ENCODE measurements around the gene GCA.

GCA gene

GRCh38 chr2:162328424-162329157 is 15.3 kb upstream of the GCA start:
- no peak for DNase-seq

DNA sequence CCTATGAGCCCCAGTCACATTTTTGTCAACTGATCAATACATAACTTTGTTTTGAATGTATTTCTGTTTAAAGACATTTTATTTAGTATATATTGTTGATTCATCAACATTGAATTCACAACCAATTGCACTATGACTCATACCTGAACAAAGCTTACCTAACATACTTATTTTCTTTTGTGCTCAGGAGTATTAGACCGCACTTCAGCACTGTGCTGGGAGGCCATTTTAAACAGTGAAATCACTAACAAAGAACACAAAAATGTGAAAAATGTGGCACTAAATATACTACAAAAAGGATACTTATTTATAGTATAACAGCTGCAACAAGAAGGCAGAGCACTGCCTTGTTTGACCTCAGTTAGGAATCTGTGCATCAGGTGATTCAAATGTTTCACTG is 13.1 kb upstream of the GCA start:
- no peak for DNase-seq

GRCh38 chr2:162333968-162334367 is 10.0 kb upstream of the GCA start:
- peak in 1 of 2 experiments; percentile 12 for DNase-seq

GRCh38 chr2:162337868-162338267 is 6.1 kb upstream of the GCA start:
- no peak for DNase-seq

- no peak for DNase-seq
These were observed 3.1 kb upstream of the GCA start for GRCh38 chr2:162340822-162341221.

DNA sequence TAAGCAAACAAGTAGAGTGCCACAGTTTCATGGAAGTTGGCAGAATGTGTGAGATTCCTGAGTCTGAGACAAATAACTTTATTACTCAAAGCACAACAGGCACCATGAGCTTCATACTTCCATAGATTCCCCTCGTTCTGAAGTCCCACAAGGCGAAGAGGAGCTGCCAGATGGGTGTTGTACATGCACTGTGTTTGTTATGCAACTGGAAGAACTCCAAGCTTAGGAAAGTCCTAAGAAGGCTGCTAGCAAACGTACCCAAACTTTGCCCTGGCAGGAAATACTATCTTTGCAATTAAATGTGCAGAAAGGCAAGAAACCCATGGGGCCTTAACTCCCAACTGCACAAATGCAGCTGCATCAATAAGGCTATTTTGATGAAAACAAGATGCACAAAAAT is 1.6 kb upstream of the GCA start:
- no peak for DNase-seq

DNA sequence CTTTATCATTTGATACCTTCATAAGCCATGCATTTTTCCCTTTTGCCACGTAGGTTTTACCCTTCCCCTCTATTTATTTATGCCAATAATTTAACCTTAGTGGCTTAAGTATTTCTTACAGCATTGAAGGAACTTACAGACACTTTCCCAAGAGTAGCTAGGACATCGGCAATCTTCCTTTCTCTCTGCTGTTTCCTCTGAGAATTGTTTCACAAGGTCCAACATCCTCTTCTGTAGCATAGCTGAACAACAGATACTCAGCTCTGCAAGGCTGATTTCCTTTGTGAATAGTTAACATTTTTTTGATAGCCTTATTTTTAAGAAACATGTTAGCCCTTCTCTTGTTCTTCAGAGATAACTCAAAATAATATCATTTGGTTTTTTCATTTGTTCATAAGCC is 1.1 kb upstream of the GCA start:
- DNase-seq, result no peak

GRCh38 chr2:162343492-162343823 is 474 bp upstream of the GCA start:
- DNase-seq, result no peak

DNA sequence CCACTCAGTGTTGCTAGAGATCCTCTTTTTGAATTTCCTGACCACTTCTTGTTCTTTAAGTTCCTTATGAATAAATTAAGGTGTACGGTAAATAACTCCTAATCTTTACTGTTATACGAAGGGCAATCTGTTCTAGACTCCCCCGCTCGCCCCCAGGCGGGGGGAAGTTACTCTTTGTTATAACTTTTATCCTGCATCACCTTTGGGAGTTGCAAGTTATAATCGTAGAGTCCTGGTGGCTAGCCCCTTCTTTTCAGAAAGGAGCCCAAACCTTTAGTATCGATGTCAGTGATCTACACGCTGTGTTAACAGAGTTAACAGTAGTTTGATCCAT is 652 bp downstream of the GCA start:
- no peak for DNase-seq

GRCh38 chr2:162365392-162365791 is 21.5 kb downstream of the GCA start:
- no peak for DNase-seq

- DNase-seq, result no peak
These were observed 24.6 kb downstream of the GCA start for GRCh38 chr2:162368494-162368893.

DNA sequence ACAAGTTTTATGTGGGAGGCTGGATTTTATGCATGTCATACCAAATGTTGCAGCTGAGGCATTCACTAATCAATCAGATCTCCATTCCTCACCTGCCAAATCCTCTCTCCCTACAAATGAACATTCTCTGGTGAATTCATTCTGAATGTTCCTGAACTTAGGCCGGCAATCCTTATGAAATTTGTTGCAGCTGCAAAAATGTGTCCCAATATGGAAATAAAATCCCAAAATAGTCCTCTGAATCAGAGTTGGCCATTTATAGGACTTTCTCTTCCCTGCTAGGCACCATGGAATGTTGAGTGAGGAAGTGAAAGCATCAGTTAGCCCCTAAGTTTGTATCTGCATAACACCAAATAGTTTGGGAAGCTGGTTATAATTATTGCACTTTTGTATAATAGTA is 25.6 kb downstream of the GCA start:
- no peak for DNase-seq

GRCh38 chr2:162370931-162371330 is 27.0 kb downstream of the GCA start:
- no peak for DNase-seq

DNA sequence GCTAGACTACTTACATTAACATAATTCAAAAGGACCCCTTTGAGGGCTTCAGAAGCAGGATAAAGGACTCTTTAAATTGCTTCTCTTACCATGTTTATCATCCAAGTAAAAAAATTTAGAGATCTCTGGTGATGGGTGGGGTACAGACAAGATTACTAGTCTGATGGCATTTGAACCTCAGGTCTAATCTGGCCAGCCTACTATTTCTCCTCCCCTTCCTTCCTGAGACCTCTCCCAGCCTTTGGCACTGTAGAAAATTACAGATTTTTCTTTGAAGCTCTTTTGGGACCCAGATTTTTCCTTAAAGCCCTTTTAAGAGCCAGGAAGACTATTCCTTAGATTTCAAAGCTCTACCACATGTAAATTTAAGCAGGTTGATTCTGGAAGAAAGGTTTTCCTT is 28.9 kb downstream of the GCA start:
- no peak for DNase-seq

DNA sequence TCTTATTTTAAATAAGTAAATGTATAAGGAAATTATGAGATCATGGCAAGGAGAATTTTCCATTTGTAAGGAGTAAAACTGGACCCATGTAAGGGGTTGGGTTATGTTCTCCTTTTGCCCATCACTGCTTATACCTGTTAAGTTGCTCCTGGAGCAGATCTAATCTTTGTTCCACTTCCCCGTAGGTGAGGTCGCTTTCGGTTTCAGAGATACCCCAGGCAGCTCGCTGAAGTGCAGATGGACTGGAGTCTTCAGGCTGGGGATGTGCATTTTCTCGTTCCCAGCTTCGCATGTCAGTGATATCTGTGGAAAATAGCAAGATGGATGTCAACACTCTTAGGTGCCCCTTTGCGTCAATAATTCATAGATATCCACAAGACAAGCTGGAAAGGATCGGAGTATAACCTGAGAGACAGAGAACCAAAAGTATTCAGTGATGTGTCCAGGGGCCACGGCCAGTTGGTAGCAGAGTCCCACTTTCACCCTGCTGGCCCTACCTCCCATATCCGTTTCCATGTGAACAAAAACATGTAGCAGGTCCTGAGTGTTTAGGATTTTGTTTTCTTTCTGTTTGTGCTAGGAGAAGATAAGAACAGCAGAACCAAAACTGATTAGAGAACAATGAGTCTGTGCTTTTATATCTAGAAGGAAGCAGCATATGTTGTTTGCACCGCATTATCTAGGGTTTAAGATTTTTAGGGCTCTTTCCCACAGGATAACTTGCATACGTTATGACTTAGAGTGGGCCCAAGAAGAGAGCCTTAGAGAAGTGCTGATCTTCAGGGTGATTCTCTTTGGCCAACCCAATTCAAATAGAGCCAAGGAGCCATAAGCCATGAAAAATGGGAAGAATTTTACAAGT is 36.0 kb downstream of the GCA start:
- no peak for DNase-seq

- DNase-seq, result no peak
These were observed 37.9 kb downstream of the GCA start for GRCh38 chr2:162381851-162382250.

DNA sequence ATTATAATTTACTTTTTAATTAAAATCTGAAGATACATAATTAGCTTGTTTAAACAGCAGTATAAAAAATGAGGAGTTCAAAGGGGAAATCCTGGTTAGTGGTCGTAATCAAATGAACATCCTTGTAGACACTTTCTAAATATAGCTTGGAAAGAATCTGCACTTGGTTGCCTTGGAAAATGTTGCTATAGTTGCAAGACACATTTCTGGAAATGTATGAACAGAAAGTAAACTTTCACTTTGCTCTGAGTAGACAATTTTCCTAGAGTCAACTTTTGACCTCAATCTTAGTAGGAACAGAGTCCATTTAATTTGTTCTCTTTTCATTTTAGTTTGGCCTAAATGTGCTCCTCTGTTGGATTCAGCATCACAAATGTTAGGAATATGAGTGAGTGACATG is 38.3 kb downstream of the GCA start:
- no peak for DNase-seq

- DNase-seq, result no peak
These were observed 41.6 kb downstream of the GCA start for GRCh38 chr2:162385536-162385935.

DNA sequence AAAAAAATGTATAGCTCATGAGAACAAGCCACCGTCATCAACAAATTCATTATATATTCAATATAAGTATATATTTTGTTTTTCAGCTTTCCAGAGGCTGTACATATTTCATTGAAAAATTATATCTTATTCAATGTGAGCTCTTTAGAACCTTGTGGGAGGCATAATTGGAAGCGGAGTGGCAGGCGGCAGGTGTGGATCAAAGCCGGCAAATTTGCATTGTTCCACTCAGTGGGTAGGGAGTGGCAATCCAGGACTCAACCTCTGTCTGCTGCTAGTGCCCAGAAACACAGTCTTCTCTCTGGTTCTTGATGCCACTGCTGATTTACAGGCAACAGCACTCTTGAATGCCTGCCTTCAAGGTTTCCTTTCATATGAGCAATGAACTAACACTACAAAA is 46.9 kb downstream of the GCA start:
- no peak for DNase-seq

DNA sequence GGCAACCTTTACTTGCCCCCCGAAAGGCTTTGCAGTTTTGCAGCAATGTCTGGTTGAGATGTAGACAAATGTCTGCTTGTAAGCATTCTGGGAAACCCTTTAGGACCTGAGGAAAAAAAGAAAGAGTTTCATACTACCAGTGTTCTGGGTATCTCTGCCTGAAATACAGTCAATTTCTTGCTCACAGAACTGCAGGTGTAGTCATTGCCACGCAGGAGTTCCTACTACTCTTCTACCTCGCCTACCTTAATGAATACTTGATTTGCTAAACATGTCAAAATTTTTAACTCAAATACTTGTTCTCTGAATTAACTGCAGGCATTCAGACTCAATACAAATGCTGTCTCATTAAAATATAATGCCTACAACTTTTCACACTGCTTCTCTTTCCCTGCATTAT is 56.4 kb downstream of the GCA start:
- DNase-seq, result no peak

DNA sequence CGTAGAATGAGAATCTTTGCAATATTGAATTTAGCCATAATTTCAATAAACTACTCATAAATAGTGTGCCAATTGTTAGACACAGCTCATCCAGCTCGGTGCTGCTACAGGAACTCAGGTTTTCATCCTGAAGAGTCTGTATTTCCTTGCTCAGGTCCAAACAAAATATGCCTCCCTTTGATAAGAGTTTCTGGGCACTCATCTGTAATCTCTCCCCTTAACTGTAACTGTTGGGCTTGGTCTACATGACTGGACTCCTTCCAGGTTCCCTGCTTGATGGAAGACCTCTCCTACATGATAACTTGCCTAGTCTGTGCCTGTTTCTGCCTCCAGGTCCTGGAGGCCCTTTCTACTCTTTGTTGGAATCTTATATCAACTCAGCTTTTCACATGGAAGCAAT is 57.9 kb downstream of the GCA start:
- no peak for DNase-seq

GRCh38 chr2:162403884-162404283 is 60.0 kb downstream of the GCA start:
- no peak for DNase-seq

All from activated CD4-positive, alpha-beta T cell treated with anti-CD3 and anti-CD28 coated beads, Interleukin-2, amount 50 U/mL, for 4 hours (primary cell).